ENCODE data around the gene CSNK1E.

CSNK1E gene

GRCh38 chr22:38250643-38251340 lies 66.4 kb downstream of the CSNK1E start:
- TF ChIP-seq CTCF (conservative IDR thresholded peaks at IDR 0.05): no peak
- no peak for TF ChIP-seq ZFX (IDR thresholded peaks at IDR 0.05)
- H3K27ac ChIP-seq: no peak overlapping the region

GRCh38 chr22:38249803-38250642 lies 67.2 kb downstream of the CSNK1E start:
- TF ChIP-seq CTCF (conservative IDR thresholded peaks at IDR 0.05) (no peak), ZFX (IDR thresholded peaks at IDR 0.05) (no peak)

GRCh38 chr22:38249301-38249700 lies 67.9 kb downstream of the CSNK1E start:
- TF ChIP-seq CTCF (conservative IDR thresholded peaks at IDR 0.05): no peak
- no peak for TF ChIP-seq ZFX (IDR thresholded peaks at IDR 0.05)
- no peak overlapping the region for H3K27ac ChIP-seq

More at GRCh38 chr22:38249803-38250642, 67.2 kb downstream of the CSNK1E start:
- H3K27ac ChIP-seq: no peak overlapping the region

GRCh38 chr22:38248280-38248679 lies 69.0 kb downstream of the CSNK1E start:
- TF ChIP-seq ZFX (IDR thresholded peaks at IDR 0.05) (no peak), CTCF (conservative IDR thresholded peaks at IDR 0.05) (no peak)
- no peak overlapping the region for H3K27ac ChIP-seq

GRCh38 chr22:38247713-38248112 lies 69.5 kb downstream of the CSNK1E start:
- H3K27ac ChIP-seq: no peak overlapping the region
- no peak for TF ChIP-seq ZFX (IDR thresholded peaks at IDR 0.05)
- TF ChIP-seq CTCF (conservative IDR thresholded peaks at IDR 0.05): no peak

GRCh38 chr22:38246692-38247091 lies 70.5 kb downstream of the CSNK1E start:
- TF ChIP-seq CTCF (conservative IDR thresholded peaks at IDR 0.05): no peak
- no peak for TF ChIP-seq ZFX (IDR thresholded peaks at IDR 0.05)
- H3K27ac ChIP-seq: no peak overlapping the region

- TF ChIP-seq CTCF (conservative IDR thresholded peaks at IDR 0.05) (no peak), ZFX (IDR thresholded peaks at IDR 0.05) (no peak)
- no peak overlapping the region for H3K27ac ChIP-seq
Observed at GRCh38 chr22:38246046-38246658, 71.1 kb downstream of the CSNK1E start.
